GM18519 (cell line): ENCODE data around the gene DSC2.
"Not testable (repeated sequence)": the region's sequence is repeated elsewhere in the genome, so short reads cannot be mapped to it uniquely, and the experiment has no call there.

ENCODE experiments used
- ATAC-seq: cut with Tn5 transposase; IDR thresholded peaks from one replicate; pipeline ENCODE4 v1.9.1; 2021; ENCODE audit warnings: mild to moderate bottlenecking, moderate library complexity; ENCODE audit not compliant: unreplicated experiment, low FRiP score

The DSC2 gene

GRCh38 chr18:31046916-31047315, 55.3 kb downstream of the DSC2 start:
- no peak for ATAC-seq

DNA sequence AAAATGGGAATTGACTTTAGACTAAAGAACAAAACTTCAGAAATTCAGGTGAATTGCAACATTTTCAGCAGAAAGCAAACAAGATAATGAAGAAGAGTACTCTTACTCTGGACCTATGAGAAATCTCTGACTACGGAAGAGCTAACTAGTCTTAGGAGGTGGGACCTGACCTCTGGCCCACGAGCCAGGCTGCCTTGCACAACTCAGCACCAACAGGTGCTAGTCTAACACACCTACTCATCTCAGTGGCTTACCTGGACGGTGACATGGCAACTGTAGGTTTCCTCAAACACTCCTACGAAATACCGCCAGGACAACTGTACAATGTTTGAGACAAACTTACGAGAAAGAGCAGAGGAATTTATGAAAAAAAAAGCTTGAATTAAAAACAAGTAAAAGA, 56.6 kb downstream of the DSC2 start:
- no peak for ATAC-seq

DNA sequence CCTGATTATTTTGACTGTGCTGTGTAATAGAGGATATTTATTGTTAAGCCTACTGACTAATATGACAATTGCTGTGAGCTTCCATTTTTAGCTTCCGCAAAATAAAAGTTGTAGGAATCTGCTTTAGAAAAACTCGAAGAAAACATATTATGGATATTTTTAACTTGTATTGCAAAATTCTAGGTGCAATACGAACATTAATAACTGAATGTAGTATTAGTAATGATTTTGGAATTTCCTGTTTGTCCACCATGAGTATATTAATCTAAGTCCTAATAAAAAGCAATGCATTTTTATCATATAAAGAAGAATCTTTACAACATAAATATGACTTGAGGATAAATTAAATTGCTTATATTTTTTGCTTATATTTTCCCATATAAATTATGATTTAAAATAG, 57.3 kb downstream of the DSC2 start:
- no peak for ATAC-seq

DNA sequence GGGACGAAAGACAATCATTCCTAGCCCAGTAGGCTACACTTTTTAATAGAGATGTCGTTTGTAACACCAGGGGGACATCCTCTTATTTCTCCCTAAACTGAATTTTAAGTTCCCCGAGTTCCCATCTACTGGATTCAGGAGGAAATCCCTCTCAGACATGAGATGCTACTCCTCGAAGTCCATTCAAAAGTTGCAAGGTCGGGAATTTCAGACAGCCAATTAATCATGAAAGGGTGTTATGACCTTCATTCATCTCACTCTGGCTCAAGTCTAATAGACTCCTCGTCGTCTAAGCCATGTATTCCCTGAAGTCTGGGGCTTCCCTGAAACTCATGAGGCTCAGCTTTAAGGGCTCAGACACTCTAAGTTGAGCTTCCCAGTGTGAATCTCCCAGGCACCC, 58.5 kb downstream of the DSC2 start:
- no peak for ATAC-seq

GRCh38 chr18:31042406-31043181, 59.6 kb downstream of the DSC2 start, which contains the start of gene DSC3:
Gene DSC3 (minus strand): TSS chr18:31042742. CDS start chr18:31042660, 82 bp downstream.
- ATAC-seq: no peak

- no peak for ATAC-seq
These were observed 60.2 kb downstream of the DSC2 start for GRCh38 chr18:31042084-31042405.

GRCh38 chr18:31041271-31042083, 60.7 kb downstream of the DSC2 start:
- no peak for ATAC-seq

- no peak for ATAC-seq
These were observed 61.4 kb downstream of the DSC2 start for GRCh38 chr18:31040686-31041270.

- ATAC-seq: no peak
These were observed 62.8 kb downstream of the DSC2 start for GRCh38 chr18:31039426-31039825.

DNA sequence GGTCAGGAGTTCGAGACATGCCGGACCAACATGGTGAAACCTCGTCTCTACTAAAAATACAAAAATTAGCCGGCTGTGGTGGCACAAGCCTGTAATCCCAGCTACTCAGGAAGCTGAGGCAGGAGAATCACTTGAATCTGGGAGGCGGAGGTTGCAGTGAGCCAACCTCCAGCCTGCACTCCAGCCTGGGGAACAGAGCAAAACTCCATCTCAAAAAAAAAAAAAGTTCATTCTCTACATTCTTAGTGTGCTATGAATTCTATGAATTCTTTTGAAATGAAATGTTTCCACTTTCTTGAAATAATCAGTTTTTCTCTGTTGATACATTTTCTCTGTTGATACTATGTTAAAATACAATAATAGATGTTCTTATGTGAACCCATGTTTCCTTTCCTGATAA, 64.5 kb downstream of the DSC2 start:
- ATAC-seq: not testable (repeated sequence)

DNA sequence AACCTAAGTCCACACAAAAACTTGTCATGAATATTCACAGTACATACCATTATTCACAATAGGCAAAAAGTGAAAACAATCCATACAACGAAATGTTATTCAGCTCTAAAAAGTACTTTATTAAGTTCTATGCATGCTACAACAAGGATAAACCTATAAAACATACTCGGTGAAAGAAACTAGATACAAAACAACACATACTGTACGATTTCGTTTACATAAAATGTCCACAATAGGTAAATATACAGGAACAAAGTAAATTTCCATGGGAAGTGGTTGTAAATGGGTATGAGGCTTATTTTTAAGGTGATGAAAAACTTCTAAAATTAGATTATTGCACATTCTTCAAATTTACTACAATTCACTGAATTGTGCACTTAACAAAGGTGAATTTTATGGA, 67.7 kb downstream of the DSC2 start:
- ATAC-seq: no peak

- ATAC-seq: no peak
These were observed 71.5 kb downstream of the DSC2 start for GRCh38 chr18:31030574-31031278.

DNA sequence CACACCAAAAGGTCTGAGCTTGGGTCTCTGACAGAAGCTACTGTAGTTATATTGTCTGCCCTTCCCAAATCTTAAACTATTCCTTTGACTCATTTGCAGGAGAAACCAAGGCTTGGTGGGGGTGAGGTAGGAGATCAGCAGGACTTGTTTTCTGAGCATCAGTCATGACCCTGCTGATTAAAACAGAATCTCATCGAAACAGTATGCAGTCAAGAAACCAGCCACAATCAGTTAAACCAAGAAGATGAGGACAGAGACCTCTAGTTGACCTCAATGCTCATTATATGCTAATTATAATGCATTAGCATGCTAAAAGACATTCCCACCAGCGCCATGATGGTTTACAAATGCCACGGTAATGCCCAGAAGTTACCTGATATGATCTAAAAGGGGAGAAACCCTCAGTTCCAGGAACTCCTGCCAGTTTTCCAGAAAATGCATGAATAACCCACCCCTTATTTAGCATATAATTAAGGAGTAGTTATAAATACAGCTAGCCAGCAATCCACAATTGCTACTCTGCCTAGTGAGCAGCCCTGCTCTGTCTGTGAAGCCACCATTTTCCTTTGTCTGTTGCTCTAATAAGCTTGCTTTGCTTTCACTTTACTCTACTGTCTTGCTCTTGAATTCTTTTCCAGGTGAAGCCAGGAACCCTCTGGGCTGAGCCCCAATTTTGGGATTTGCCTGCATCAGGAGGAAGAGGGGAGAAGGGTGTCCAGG, 86.3 kb downstream of the DSC2 start:
- ATAC-seq: no peak

GRCh38 chr18:31011455-31011854, 90.8 kb downstream of the DSC2 start:
- not testable (repeated sequence) for ATAC-seq

GRCh38 chr18:31010601-31011000, 91.6 kb downstream of the DSC2 start:
- no peak for ATAC-seq
